ENCODE results near the gene CCDC159. TPM values are rescaled to one million over a fixed set of nuclear protein-coding genes. Genes with fewer than 3 reads are reported as not detected.

Gene CCDC159
- polyA plus RNA-seq, 1 of the 3 experiments (the other 2 are of a cell fraction) = 25.2 TPM

DNA sequence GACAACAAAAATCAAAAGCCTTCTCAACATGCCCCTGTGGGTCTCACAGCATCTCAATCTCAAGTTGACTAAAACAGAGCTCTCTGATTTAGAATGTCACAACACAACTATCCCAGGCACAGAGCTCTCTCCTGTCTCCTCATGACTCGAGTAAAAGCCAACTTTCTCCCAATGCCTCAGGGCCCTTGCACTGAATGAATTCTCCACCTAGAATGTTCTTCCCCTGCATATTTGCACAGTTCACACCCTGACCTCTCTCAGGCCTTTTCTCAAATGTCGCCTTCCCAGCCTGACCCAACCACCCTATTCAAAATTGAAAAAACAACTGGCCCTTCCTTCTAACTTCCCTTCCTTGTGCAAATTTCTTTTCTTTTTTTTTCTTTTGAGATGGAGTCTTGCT, 24.4 kb downstream of the CCDC159 start:
- Histone ChIP-seq H3F3A (replicated peaks; ENCODE audit: insufficient read depth) (peaks cover 3% of the 10 kb centered on the region), H3K9me3 (no peaks in the 10 kb centered on the region), H3K9ac (no peak overlapping the region), H3K4me3 (ENCODE audit: low read depth in 2 of 2, low read length in 1 of 2) (no peak overlapping the region), H3K4me1 (ENCODE audit: control insufficient read depth in 1 of 2, insufficient read depth in 2 of 2, low read depth in 1 of 2, low read length in 1 of 2) (peaks cover 0 to 15% of the 10 kb centered on the region in 2 experiments; a peak in 2 of 4 replicates), H4K20me1 (ENCODE audit: insufficient read depth) (no peaks in the 10 kb centered on the region), H3K27ac (ENCODE audit: low read depth in 2 of 2, low read length in 1 of 2) (no peak overlapping the region), H3K36me3 (replicated peaks in 1 of 2; ENCODE audit: control insufficient read depth in 1 of 2, insufficient read depth in 2 of 2, low read length in 1 of 2) (peaks cover 0 to 2% of the 10 kb centered on the region in 2 experiments), H3K9me2 (no peaks in the 10 kb centered on the region), H3K27me3 (ENCODE audit: insufficient read depth) (no peaks in the 10 kb centered on the region), H3K79me2 (ENCODE audit: insufficient read depth) (peaks cover 4% of the 10 kb centered on the region), H2AFZ (ENCODE audit: low read depth) (no peak overlapping the region), H3K4me2 (no peak overlapping the region)
- DNase-seq = no peak
- WGBS (ENCODE audit: low lambda C conversion rate) = 87% methylated on average over 2 of the region's 2 CpGs
- ChIA-PET CTCF (no interaction called here), POLR2A (no interaction called here)
- no peak for TF ChIP-seq FOSL2 (IDR thresholded peaks at IDR 0.05; ENCODE audit: borderline replicate concordance, low read depth)
- TF ChIP-seq MEF2A (IDR thresholded peaks at IDR 0.05; ENCODE audit: borderline replicate concordance, low read depth) = no peak
- TF ChIP-seq RCOR1 (IDR thresholded peaks at IDR 0.05; ENCODE audit: low read length) = no peak
- TF ChIP-seq TAF1 (IDR thresholded peaks at IDR 0.05; ENCODE audit: borderline replicate concordance, low read depth, low read length) = no peak
- TF ChIP-seq, protein P1, sequence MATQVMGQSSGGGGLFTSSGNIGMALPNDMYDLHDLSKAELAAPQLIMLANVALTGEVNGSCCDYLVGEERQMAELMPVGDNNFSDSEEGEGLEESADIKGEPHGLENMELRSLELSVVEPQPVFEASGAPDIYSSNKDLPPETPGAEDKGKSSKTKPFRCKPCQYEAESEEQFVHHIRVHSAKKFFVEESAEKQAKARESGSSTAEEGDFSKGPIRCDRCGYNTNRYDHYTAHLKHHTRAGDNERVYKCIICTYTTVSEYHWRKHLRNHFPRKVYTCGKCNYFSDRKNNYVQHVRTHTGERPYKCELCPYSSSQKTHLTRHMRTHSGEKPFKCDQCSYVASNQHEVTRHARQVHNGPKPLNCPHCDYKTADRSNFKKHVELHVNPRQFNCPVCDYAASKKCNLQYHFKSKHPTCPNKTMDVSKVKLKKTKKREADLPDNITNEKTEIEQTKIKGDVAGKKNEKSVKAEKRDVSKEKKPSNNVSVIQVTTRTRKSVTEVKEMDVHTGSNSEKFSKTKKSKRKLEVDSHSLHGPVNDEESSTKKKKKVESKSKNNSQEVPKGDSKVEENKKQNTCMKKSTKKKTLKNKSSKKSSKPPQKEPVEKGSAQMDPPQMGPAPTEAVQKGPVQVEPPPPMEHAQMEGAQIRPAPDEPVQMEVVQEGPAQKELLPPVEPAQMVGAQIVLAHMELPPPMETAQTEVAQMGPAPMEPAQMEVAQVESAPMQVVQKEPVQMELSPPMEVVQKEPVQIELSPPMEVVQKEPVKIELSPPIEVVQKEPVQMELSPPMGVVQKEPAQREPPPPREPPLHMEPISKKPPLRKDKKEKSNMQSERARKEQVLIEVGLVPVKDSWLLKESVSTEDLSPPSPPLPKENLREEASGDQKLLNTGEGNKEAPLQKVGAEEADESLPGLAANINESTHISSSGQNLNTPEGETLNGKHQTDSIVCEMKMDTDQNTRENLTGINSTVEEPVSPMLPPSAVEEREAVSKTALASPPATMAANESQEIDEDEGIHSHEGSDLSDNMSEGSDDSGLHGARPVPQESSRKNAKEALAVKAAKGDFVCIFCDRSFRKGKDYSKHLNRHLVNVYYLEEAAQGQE (IDR thresholded peaks at IDR 0.05; ENCODE audit: low read depth, low read length) = no peak
- no peak for TF ChIP-seq FOXJ3 (CRISPR knock-in tag; IDR thresholded peaks at IDR 0.05)
- TF ChIP-seq, protein P2, sequence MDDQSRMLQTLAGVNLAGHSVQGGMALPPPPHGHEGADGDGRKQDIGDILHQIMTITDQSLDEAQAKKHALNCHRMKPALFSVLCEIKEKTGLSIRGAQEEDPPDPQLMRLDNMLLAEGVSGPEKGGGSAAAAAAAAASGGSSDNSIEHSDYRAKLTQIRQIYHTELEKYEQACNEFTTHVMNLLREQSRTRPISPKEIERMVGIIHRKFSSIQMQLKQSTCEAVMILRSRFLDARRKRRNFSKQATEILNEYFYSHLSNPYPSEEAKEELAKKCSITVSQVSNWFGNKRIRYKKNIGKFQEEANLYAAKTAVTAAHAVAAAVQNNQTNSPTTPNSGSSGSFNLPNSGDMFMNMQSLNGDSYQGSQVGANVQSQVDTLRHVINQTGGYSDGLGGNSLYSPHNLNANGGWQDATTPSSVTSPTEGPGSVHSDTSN (IDR thresholded peaks at IDR 0.05) = no peak
- no peak for TF ChIP-seq MXI1 (IDR thresholded peaks at IDR 0.05; ENCODE audit: low read depth, low read length)
- no peak for TF ChIP-seq NRF1 (IDR thresholded peaks at IDR 0.05; ENCODE audit: low read depth, low read length)
- no peak for TF ChIP-seq POLR2AphosphoS5 (IDR thresholded peaks at IDR 0.05; ENCODE audit: low read depth, low read length)
- TF ChIP-seq, protein P3, sequence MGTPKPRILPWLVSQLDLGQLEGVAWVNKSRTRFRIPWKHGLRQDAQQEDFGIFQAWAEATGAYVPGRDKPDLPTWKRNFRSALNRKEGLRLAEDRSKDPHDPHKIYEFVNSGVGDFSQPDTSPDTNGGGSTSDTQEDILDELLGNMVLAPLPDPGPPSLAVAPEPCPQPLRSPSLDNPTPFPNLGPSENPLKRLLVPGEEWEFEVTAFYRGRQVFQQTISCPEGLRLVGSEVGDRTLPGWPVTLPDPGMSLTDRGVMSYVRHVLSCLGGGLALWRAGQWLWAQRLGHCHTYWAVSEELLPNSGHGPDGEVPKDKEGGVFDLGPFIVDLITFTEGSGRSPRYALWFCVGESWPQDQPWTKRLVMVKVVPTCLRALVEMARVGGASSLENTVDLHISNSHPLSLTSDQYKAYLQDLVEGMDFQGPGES (IDR thresholded peaks at IDR 0.05; ENCODE audit: low read depth, low read length) = no peak
- TF ChIP-seq YY1 (IDR thresholded peaks at IDR 0.05; ENCODE audit: low read depth) = no peak
- TF ChIP-seq CHD2 (IDR thresholded peaks at IDR 0.05; ENCODE audit: low read length, partially characterized antibody) = no peak
- TF ChIP-seq, protein P4, sequence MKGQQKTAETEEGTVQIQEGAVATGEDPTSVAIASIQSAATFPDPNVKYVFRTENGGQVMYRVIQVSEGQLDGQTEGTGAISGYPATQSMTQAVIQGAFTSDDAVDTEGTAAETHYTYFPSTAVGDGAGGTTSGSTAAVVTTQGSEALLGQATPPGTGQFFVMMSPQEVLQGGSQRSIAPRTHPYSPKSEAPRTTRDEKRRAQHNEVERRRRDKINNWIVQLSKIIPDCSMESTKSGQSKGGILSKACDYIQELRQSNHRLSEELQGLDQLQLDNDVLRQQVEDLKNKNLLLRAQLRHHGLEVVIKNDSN (IDR thresholded peaks at IDR 0.05; ENCODE audit: borderline replicate concordance, low read depth) = no peak
- no peak for TF ChIP-seq GATA2 (CRISPR knock-in tag; IDR thresholded peaks at IDR 0.05)
- no peak for TF ChIP-seq EP300 (IDR thresholded peaks at IDR 0.05; ENCODE audit: borderline replicate concordance in 1 of 2, low read depth in 1 of 2, low read length in 1 of 2)
- no peak for TF ChIP-seq GABPA (IDR thresholded peaks at IDR 0.05; ENCODE audit: low read depth)
